COR-L47 (cell line): ENCODE results near the gene ACSL1.
"Not testable (repeated sequence)": the region's sequence is repeated elsewhere in the genome, so short reads cannot be mapped to it uniquely, and the experiment has no call there.

Experiments
- DNase-seq: peaks from one replicate; lab custom pipeline; 2025; lab: John Stamatoyannopoulos, UW

The ACSL1 gene

GRCh38 chr4:184755278-184755677 is 70.5 kb downstream of the ACSL1 start:
- DNase-seq, result no peak

- no peak for DNase-seq
Measured at GRCh38 chr4:184752496-184753275, 73.1 kb downstream of the ACSL1 start.

- no peak for DNase-seq
Measured at GRCh38 chr4:184751585-184751956, 74.2 kb downstream of the ACSL1 start.

- no peak for DNase-seq
Measured at GRCh38 chr4:184750926-184751584, 74.7 kb downstream of the ACSL1 start.

GRCh38 chr4:184748251-184748652 is 77.5 kb downstream of the ACSL1 start:
- DNase-seq, result no peak

- DNase-seq, result no peak
Measured at GRCh38 chr4:184747034-184747830, 78.5 kb downstream of the ACSL1 start.

GRCh38 chr4:184745831-184746795 is 79.7 kb downstream of the ACSL1 start:
- peak; percentile 56 for DNase-seq

- no peak for DNase-seq
Measured at GRCh38 chr4:184744236-184744635, 81.5 kb downstream of the ACSL1 start.

- no peak for DNase-seq
Measured at GRCh38 chr4:184743650-184744049, 82.1 kb downstream of the ACSL1 start.

- not testable (repeated sequence) for DNase-seq
Measured at GRCh38 chr4:184741651-184742050, 84.1 kb downstream of the ACSL1 start.

- no peak for DNase-seq
Measured at GRCh38 chr4:184740980-184741391, 84.8 kb downstream of the ACSL1 start.

GRCh38 chr4:184739575-184739974 is 86.2 kb downstream of the ACSL1 start:
- not testable (repeated sequence) for DNase-seq

GRCh38 chr4:184734758-184735157 is 91.0 kb downstream of the ACSL1 start:
- no peak for DNase-seq

GRCh38 chr4:184733654-184734524 is 91.9 kb downstream of the ACSL1 start, which contains the start of gene CENPU:
TSS of gene CENPU (minus strand) at chr4:184734096. CDS start at chr4:184734062, 34 bp downstream.
- peak; percentile 99 for DNase-seq

GRCh38 chr4:184732126-184732525 is 93.6 kb downstream of the ACSL1 start:
- no peak for DNase-seq

- DNase-seq, result no peak
Measured at GRCh38 chr4:184731056-184731455, 94.7 kb downstream of the ACSL1 start.

- DNase-seq, result no peak
Measured at GRCh38 chr4:184729946-184730345, 95.8 kb downstream of the ACSL1 start.

GRCh38 chr4:184728858-184729257 is 96.9 kb downstream of the ACSL1 start:
- no peak for DNase-seq

- no peak for DNase-seq
Measured at GRCh38 chr4:184727430-184727829, 98.3 kb downstream of the ACSL1 start.

GRCh38 chr4:184722798-184723197 is 103.0 kb downstream of the ACSL1 start:
- DNase-seq, result no peak
